Nephron (organoid): Measurements from ENCODE around the gene SPSB3.

Experiments
- H3K27ac Mint-ChIP-seq, 3 experiments: 2 replicates each; pipeline ENCODE4 v1.8.0; 2020; ENCODE audit warnings: mixed read lengths in 3 of 3, mild to moderate bottlenecking in 2 of 3, moderate library complexity in 1 of 3
- H3K27me3 Mint-ChIP-seq: 2 replicates; pipeline ENCODE4 v1.8.0; 2021; ENCODE audit warnings: low read depth, mild to moderate bottlenecking, moderate library complexity, mixed read lengths
- H3K36me3 Mint-ChIP-seq: 2 replicates; pipeline ENCODE4 v1.8.0; 2020; ENCODE audit warnings: low read depth, mixed read lengths
- H3K4me1 Mint-ChIP-seq: 2 replicates; pipeline ENCODE4 v1.8.0; 2020; ENCODE audit warnings: mixed read lengths
- H3K4me3 Mint-ChIP-seq, 3 experiments: 2 replicates each; pipeline ENCODE4 v1.8.0; 2020; ENCODE audit warnings: mild to moderate bottlenecking in 3 of 3, mixed read lengths in 3 of 3, moderate library complexity in 2 of 3
- H3K9me3 Mint-ChIP-seq: 2 replicates; pipeline ENCODE4 v1.8.0; 2020; ENCODE audit warnings: mixed read lengths
- TF ChIP-seq, protein P1 (sequence below), 3 experiments: fragments of 200-600 bp; sonication (generic); IDR thresholded peaks; one replicate each; pipeline ENCODE4 v1.5.0; 2021; ENCODE audit warnings: antibody characterized with exemption in 3 of 3; ENCODE audit not compliant: unreplicated experiment in 3 of 3

Gene SPSB3

DNA sequence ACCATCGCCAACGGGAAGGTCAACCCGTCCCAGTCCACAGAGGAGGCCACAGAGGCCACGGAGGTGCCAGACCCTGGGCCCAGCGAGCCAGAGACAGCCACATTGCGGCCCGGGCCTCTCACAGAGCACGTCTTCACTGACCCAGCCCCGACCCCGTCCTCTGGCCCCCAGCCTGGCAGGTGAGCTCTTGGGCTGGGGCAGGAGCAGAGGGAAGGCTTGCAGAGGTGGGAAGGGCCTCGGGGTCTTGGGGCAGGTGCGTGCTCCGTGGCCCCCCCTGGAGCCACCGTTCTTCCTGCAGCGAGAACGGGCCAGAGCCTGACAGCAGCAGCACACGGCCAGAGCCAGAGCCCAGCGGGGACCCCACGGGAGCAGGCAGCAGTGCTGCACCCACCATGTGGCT is 16.1 kb downstream of the SPSB3 start:
- no peaks in the 10 kb centered on the region for H3K9me3 Mint-ChIP-seq
- no peaks in the 10 kb centered on the region for H3K4me1 Mint-ChIP-seq
- TF ChIP-seq, protein P1, sequence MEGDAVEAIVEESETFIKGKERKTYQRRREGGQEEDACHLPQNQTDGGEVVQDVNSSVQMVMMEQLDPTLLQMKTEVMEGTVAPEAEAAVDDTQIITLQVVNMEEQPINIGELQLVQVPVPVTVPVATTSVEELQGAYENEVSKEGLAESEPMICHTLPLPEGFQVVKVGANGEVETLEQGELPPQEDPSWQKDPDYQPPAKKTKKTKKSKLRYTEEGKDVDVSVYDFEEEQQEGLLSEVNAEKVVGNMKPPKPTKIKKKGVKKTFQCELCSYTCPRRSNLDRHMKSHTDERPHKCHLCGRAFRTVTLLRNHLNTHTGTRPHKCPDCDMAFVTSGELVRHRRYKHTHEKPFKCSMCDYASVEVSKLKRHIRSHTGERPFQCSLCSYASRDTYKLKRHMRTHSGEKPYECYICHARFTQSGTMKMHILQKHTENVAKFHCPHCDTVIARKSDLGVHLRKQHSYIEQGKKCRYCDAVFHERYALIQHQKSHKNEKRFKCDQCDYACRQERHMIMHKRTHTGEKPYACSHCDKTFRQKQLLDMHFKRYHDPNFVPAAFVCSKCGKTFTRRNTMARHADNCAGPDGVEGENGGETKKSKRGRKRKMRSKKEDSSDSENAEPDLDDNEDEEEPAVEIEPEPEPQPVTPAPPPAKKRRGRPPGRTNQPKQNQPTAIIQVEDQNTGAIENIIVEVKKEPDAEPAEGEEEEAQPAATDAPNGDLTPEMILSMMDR (IDR thresholded peaks at IDR 0.05; ENCODE audit: unreplicated experiment in 3 of 3): no peak
- H3K27me3 Mint-ChIP-seq: no peaks in the 10 kb centered on the region
- no peak overlapping the region for H3K27ac Mint-ChIP-seq
- H3K36me3 Mint-ChIP-seq: peaks cover 7% of the 10 kb centered on the region
- H3K4me3 Mint-ChIP-seq: no peak overlapping the region

DNA sequence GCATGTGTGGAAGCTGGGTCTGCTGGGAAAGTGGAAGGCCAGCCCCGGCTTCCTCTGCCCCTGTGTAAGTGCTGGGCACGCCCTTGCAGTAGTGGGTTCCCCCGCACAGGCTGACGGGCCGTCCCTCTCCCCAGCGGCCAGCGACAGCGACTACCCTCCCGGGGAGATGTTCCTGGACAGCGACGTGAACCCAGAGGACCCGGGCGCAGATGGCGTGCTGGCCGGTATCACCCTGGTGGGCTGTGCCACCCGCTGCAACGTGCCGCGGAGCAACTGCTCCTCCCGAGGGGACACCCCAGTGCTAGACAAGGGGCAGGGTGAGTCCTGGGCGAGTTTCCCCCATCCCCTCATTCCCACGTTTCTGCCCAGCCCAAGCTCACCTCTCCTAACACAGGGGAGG is 16.5 kb downstream of the SPSB3 start:
- no peaks in the 10 kb centered on the region for H3K4me1 Mint-ChIP-seq
- H3K9me3 Mint-ChIP-seq: no peaks in the 10 kb centered on the region
- TF ChIP-seq, protein P1 (IDR thresholded peaks at IDR 0.05; ENCODE audit: unreplicated experiment in 3 of 3): no peak
- H3K36me3 Mint-ChIP-seq: peaks cover 9% of the 10 kb centered on the region
- H3K4me3 Mint-ChIP-seq: no peak overlapping the region
- no peak overlapping the region for H3K27ac Mint-ChIP-seq
- no peaks in the 10 kb centered on the region for H3K27me3 Mint-ChIP-seq

DNA sequence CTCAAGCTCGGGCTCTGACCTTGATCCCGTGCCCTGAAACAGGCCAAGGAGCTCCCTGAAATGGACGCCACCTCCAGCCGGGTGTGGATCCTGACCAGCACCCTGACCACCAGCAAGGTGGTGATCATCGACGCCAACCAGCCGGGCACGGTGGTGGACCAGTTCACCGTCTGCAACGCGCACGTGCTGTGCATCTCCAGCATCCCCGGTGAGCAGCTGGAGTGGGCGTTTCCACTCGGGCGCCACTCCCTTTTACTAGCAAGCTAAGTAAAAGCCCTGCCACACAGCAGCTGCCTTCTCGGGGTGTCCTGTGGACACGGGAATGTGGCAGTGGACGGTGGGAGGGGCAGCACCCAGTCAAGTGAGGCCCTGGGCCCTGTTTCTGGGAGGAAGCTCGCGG is 17.4 kb downstream of the SPSB3 start:
- H3K27me3 Mint-ChIP-seq: no peaks in the 10 kb centered on the region
- H3K4me3 Mint-ChIP-seq: no peak overlapping the region
- TF ChIP-seq, protein P1 (IDR thresholded peaks at IDR 0.05; ENCODE audit: unreplicated experiment in 3 of 3): no peak
- no peaks in the 10 kb centered on the region for H3K9me3 Mint-ChIP-seq
- H3K4me1 Mint-ChIP-seq: no peaks in the 10 kb centered on the region
- peaks cover 7% of the 10 kb centered on the region for H3K36me3 Mint-ChIP-seq
- H3K27ac Mint-ChIP-seq: no peak overlapping the region

DNA sequence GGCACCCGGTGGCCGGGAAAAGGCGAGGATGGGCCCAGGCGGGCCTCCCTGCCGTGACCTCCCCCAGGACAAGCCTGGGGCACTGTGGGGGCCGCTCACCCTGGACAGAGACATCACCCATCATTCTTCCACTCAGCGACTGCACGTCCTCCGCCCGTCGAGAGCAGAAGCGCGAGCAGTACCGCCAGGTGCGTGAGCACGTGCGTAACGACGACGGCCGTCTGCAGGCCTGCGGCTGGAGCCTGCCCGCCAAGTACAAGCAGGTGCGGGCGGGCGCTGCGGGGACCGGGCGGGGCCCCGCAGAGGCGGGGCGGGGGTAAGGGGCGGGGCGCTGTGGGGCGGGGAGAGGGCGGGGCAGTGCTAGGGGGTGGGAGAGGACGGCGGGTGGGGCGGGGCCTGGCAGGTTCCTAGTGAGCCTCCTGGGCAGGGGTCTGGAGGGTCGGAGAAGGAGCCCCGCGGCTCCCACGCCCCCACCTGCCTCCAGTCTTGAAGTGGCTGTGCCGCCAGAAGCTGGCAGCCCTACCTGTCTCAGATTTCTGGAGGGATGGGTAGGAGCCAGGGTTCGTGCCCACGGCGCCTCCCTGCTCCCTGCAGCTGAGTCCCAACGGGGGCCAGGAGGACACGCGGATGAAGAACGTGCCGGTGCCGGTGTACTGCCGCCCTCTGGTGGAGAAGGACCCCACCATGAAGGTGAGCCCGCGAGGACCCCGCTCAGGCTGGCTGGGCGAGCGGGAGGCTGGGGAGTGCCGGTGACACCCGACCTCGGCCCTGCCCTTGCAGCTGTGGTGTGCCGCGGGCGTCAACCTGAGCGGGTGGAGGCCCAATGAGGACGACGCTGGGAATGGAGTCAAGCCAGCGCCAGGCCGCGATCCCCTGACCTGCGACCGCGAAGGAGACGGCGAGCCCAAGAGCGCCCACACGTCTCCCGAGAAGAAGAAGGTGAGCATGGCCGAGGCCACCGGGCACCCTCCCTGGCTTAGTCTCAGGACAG is 18.6 kb downstream of the SPSB3 start:
- TF ChIP-seq, protein P1 (IDR thresholded peaks at IDR 0.05; ENCODE audit: unreplicated experiment in 3 of 3): peak; percentile 42 to 61 (median 47)
- Mint-ChIP-seq H3K4me3 (no peak overlapping the region), H3K9me3 (no peaks in the 10 kb centered on the region), H3K27me3 (no peaks in the 10 kb centered on the region), H3K36me3 (peaks cover 7% of the 10 kb centered on the region), H3K4me1 (no peaks in the 10 kb centered on the region), H3K27ac (no peak overlapping the region)

DNA sequence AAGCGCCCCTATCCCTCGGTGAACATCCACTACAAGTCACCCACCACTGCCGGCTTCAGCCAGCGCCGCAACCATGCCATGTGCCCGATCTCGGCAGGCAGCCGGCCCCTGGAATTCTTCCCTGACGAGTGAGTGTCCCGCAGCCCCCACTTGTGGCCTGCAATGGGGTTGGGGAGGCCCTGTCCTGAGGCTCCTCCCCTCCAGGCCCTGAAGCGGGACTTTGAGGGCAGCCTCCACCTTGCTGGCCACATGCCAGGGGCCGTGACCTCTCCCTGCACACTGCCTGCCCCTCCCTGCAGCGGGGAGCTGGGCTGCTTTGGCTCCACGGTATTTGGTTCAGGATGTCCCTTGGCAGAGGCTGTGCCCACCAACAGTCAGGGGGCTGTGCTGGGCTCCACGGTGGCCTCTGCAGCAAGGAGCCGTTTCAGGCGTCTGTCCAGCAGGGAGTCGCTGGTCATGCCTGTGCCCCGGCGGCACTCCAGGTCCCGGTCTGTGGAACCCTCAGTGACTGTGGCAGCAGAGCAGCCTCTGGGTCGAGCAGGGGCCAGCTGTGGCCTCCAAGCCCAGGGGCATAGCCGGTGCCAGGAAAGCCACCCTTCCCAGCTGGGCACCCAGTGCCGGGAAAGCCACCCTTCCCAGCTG is 19.4 kb downstream of the SPSB3 start:
- TF ChIP-seq, protein P1 (IDR thresholded peaks at IDR 0.05; ENCODE audit: unreplicated experiment in 3 of 3): no peak
- Mint-ChIP-seq H3K36me3 (peaks cover 7% of the 10 kb centered on the region), H3K4me1 (no peaks in the 10 kb centered on the region), H3K9me3 (no peaks in the 10 kb centered on the region), H3K27me3 (no peaks in the 10 kb centered on the region), H3K4me3 (no peak overlapping the region), H3K27ac (no peak overlapping the region)
